22Rv1 (cell line): ENCODE results near the gene TSGA10.

Experiments
- CTCF ChIP-seq: fragments of 450-650 bp; IDR thresholded peaks from 2 replicates; pipeline ENCODE4 v1.5.1; 2017; ENCODE audit warnings: mild to moderate bottlenecking
- ZFX ChIP-seq: fragments of 450-650 bp; IDR thresholded peaks from 2 replicates; pipeline ENCODE4 v1.6.1; 2017; ENCODE audit warnings: antibody characterized with exemption, borderline replicate concordance

- TF ChIP-seq CTCF (no peak), ZFX (no peak)
These were observed 182.1 kb downstream of the TSGA10 start for GRCh38 chr2:98972582-98973167.
